GM23338 (cell line): ENCODE results near the gene SEMA4D.

Experiments
- CREB1 ChIP-seq: fragments of 250-450 bp; sonication (Bioruptor Pico); IDR thresholded peaks from 2 replicates; pipeline ENCODE4 v1.5.0; 2020; ENCODE audit warnings: low read depth, mild to moderate bottlenecking, moderate library complexity
- CTCF ChIP-seq, 2 experiments: fragments of 200-600 bp in 1 of 2; sonication (generic) in 1 of 2; conservative IDR thresholded peaks; 2 replicates each; pipeline versions ENCODE4 v1.5.1 to v1.6.1; 2016 to 2017; ENCODE audit warnings: antibody characterized with exemption in 2 of 2, low read depth in 2 of 2, mild to moderate bottlenecking in 2 of 2, moderate library complexity in 1 of 2
- EZH2 ChIP-seq: fragments of 200-600 bp; sonication (generic); IDR thresholded peaks from one replicate; pipeline ENCODE4 v1.8.0; 2017; ENCODE audit warnings: antibody characterized with exemption, mild to moderate bottlenecking, low read depth; ENCODE audit not compliant: unreplicated experiment
- EZH2phosphoT487 ChIP-seq: fragments of 200-600 bp; sonication (generic); IDR thresholded peaks from one replicate; pipeline ENCODE4 v1.8.1; 2018; ENCODE audit warnings: antibody characterized with exemption; ENCODE audit not compliant: unreplicated experiment
- POLR2AphosphoS5 ChIP-seq: IDR thresholded peaks from 2 replicates; pipeline ENCODE4 v1.6.1; 2016; ENCODE audit warnings: antibody characterized with exemption, low read depth
- ZNF114 ChIP-seq: fragments of 250-450 bp; sonication (Bioruptor Pico); IDR thresholded peaks from 2 replicates; pipeline ENCODE4 v1.5.0; 2020; ENCODE audit warnings: mild to moderate bottlenecking, moderate library complexity
- TF ChIP-seq, protein P1 (sequence below): IDR thresholded peaks from one replicate; pipeline ENCODE4 v1.6.1; 2018; ENCODE audit warnings: antibody characterized with exemption; ENCODE audit not compliant: unreplicated experiment
- TF ChIP-seq, protein P2 (sequence below): fragments of 250-450 bp; sonication (Bioruptor Pico); IDR thresholded peaks from 2 replicates; pipeline ENCODE4 v1.5.0; 2020; ENCODE audit warnings: mild to moderate bottlenecking, moderate library complexity

DNA sequence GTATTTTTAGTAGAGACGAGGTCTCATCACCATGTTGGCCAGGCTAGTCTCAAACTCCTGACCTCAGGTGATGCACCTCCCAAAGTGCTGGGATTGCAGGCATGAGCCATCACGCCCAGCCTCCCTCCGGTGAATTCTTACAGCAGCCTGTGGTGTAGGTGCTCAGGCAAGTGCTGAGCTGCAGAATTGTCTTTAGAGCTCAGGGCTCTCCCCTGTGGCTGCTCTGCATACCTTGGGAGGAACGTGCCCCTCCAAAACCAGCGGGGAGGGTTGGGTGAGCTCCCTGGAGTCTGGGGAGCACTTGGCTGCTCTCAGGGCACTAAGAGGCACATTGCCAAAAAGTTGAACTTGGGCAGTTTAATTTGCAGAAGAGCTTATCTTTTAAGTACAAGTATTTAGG lies 150.3 kb downstream of the SEMA4D start:
- no peak for TF ChIP-seq POLR2AphosphoS5
- no peak for TF ChIP-seq CTCF (conservative IDR thresholded peaks at IDR 0.05; ENCODE audit: low read depth in 2 of 2)
- no peak for TF ChIP-seq EZH2
- TF ChIP-seq, protein P1, sequence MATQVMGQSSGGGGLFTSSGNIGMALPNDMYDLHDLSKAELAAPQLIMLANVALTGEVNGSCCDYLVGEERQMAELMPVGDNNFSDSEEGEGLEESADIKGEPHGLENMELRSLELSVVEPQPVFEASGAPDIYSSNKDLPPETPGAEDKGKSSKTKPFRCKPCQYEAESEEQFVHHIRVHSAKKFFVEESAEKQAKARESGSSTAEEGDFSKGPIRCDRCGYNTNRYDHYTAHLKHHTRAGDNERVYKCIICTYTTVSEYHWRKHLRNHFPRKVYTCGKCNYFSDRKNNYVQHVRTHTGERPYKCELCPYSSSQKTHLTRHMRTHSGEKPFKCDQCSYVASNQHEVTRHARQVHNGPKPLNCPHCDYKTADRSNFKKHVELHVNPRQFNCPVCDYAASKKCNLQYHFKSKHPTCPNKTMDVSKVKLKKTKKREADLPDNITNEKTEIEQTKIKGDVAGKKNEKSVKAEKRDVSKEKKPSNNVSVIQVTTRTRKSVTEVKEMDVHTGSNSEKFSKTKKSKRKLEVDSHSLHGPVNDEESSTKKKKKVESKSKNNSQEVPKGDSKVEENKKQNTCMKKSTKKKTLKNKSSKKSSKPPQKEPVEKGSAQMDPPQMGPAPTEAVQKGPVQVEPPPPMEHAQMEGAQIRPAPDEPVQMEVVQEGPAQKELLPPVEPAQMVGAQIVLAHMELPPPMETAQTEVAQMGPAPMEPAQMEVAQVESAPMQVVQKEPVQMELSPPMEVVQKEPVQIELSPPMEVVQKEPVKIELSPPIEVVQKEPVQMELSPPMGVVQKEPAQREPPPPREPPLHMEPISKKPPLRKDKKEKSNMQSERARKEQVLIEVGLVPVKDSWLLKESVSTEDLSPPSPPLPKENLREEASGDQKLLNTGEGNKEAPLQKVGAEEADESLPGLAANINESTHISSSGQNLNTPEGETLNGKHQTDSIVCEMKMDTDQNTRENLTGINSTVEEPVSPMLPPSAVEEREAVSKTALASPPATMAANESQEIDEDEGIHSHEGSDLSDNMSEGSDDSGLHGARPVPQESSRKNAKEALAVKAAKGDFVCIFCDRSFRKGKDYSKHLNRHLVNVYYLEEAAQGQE: no peak
- TF ChIP-seq EZH2phosphoT487: no peak
- TF ChIP-seq, protein P2, sequence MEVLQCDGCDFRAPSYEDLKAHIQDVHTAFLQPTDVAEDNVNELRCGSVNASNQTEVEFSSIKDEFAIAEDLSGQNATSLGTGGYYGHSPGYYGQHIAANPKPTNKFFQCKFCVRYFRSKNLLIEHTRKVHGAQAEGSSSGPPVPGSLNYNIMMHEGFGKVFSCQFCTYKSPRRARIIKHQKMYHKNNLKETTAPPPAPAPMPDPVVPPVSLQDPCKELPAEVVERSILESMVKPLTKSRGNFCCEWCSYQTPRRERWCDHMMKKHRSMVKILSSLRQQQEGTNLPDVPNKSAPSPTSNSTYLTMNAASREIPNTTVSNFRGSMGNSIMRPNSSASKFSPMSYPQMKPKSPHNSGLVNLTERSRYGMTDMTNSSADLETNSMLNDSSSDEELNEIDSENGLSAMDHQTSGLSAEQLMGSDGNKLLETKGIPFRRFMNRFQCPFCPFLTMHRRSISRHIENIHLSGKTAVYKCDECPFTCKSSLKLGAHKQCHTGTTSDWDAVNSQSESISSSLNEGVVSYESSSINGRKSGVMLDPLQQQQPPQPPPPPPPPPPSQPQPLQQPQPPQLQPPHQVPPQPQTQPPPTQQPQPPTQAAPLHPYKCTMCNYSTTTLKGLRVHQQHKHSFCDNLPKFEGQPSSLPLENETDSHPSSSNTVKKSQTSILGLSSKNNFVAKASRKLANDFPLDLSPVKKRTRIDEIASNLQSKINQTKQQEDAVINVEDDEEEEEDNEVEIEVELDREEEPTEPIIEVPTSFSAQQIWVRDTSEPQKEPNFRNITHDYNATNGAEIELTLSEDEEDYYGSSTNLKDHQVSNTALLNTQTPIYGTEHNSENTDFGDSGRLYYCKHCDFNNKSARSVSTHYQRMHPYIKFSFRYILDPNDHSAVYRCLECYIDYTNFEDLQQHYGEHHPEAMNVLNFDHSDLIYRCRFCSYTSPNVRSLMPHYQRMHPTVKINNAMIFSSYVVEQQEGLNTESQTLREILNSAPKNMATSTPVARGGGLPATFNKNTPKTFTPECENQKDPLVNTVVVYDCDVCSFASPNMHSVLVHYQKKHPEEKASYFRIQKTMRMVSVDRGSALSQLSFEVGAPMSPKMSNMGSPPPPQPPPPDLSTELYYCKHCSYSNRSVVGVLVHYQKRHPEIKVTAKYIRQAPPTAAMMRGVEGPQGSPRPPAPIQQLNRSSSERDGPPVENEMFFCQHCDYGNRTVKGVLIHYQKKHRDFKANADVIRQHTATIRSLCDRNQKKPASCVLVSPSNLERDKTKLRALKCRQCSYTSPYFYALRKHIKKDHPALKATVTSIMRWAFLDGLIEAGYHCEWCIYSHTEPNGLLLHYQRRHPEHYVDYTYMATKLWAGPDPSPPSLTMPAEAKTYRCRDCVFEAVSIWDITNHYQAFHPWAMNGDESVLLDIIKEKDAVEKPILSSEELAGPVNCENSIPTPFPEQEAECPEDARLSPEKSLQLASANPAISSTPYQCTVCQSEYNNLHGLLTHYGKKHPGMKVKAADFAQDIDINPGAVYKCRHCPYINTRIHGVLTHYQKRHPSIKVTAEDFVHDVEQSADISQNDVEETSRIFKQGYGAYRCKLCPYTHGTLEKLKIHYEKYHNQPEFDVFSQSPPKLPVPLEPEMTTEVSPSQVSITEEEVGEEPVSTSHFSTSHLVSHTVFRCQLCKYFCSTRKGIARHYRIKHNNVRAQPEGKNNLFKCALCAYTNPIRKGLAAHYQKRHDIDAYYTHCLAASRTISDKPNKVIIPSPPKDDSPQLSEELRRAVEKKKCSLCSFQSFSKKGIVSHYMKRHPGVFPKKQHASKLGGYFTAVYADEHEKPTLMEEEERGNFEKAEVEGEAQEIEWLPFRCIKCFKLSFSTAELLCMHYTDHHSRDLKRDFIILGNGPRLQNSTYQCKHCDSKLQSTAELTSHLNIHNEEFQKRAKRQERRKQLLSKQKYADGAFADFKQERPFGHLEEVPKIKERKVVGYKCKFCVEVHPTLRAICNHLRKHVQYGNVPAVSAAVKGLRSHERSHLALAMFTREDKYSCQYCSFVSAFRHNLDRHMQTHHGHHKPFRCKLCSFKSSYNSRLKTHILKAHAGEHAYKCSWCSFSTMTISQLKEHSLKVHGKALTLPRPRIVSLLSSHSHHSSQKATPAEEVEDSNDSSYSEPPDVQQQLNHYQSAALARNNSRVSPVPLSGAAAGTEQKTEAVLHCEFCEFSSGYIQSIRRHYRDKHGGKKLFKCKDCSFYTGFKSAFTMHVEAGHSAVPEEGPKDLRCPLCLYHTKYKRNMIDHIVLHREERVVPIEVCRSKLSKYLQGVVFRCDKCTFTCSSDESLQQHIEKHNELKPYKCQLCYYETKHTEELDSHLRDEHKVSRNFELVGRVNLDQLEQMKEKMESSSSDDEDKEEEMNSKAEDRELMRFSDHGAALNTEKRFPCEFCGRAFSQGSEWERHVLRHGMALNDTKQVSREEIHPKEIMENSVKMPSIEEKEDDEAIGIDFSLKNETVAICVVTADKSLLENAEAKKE (CRISPR knock-in tag): no peak
- no peak for TF ChIP-seq CREB1 (CRISPR knock-in tag)
- TF ChIP-seq ZNF114 (CRISPR knock-in tag): no peak
